GM21786 (cell line): ENCODE measurements around the gene SLC18A3.

Source experiments
- ATAC-seq: cut with Tn5 transposase; IDR thresholded peaks from one replicate; pipeline ENCODE4 v1.9.1; 2021; ENCODE audit not compliant: unreplicated experiment

The SLC18A3 gene

DNA sequence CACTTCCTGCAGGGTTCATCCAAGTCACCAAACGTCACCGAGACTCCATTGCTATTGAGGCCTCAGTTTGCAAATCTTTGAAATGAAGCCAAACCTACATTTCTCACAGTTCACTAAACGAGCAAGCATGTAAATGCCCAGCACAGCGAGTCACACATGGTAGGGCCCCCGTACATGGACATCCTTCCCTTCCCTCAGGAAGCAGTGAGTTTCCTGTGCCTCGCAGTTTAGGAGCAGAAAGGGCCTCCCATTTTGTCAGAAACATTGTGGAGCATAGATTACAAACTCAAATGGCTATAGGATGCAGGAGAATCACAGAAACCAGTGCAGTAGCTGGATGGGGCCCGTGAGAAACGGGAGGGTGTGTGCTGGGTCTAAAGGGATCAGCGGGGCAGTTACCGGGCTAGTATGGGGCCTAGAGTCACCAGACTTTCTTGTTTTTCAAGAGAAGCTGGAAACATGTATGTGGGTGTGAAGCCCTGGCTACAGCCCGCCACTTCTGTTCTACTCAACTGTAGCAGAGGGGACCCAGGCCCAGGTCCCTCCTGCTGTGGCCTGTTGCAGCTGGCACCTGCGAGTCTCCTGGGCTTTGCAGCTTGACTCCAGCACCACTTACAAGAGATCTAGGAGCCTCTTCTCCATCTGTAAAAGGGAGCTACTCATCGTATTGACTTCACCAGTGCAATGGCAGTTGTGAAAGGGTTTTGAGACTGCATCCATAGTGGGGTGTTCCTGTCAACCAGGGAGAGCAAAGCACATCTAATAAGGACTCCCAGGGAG is 14.2 kb upstream of the SLC18A3 start:
- ATAC-seq, result no peak

- ATAC-seq, result no peak
These were observed 13.7 kb upstream of the SLC18A3 start for GRCh38 chr10:49596493-49596809.

DNA sequence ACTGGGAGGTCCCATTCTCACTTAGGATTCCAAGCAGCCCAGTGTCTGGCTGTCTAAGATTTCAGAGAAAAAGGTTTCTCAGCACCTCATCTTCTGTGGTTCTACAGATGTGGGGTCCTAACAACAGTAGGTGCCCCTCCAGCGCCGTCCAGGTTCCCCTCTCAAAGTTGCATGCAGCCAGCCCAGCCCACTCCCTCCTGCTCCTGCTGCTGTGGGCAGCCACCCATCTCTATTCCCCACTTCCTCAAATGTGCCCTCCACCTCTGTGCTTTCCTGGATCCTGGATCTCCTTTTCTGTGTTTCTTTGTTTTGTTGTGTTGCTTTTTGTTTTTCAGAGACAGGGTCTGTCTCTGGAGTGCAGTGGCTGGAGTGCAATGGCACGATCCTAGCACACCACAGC is 13.3 kb upstream of the SLC18A3 start:
- no peak for ATAC-seq

- ATAC-seq, result no peak
These were observed 12.5 kb upstream of the SLC18A3 start for GRCh38 chr10:49597426-49598163.

DNA sequence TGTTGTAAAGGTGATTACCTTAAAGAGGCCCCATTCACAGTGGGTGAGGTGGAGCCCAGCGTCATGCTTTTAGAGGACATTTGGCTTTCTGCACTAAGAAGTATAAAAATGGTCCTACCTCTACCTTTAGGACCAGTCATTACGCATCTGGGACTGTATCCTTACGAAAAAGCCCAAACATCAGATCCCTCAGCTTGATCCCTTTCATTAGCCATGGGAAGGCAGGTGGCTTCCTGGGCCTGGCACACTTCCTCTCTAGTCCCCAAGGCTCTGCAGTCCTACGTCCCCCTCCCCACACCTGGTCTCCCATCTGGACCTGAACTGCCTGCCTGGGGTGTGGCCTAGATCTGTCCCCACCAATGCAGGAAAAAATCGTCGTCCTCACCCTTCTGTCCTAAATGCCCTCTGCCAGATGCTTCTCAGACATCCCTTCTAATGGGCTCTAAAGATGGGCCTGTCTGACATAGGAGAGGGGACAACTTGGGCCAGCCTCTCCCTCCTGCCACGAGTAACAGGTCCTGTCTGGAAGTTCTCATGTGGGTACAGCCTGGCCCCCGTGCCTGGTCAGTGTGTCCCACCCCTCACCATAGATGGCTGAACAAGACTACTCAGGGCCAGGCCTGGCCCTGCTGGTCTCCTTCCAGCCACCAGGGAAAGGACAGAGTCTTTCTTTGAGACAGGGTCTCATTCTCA is 11.8 kb upstream of the SLC18A3 start:
- no peak for ATAC-seq

DNA sequence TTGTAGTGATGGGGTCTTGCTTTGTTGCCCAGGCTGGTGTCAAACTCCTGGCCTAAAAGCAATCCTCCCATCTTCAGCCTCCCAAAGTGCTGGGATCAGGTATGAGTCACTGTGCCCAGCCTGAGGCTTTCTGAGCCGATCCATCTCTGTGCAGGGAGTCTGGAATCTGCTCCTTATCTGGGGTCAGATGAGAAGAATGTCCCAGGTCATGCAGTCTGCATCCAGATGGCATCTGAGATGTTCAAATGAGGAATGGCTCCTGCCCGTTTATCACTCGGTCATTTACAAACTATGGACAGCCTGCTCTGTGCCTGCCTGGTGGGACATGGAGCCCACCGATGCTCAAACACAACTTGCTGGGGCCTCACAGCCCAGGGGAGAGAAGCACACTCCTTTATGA is 11.1 kb upstream of the SLC18A3 start:
- no peak for ATAC-seq

DNA sequence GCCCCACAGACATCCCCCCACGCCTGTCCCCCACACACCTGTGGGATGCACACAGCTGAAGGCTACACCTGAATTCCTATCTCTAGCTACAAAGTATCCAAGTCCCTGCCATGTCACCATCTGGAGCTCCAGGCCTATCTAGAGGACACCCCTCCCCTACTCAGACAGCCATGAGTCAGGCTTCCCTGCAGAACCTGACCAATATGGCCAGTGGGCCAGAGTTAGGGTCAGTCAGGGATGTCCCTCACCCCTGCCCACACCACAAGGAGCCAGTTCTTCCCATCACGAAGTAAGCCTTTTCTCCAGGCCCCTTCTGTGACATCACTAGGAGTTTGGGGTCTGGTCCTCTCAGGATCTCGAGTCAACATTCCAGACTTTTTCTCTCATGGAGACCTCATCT is 10.6 kb upstream of the SLC18A3 start:
- ATAC-seq, result no peak

DNA sequence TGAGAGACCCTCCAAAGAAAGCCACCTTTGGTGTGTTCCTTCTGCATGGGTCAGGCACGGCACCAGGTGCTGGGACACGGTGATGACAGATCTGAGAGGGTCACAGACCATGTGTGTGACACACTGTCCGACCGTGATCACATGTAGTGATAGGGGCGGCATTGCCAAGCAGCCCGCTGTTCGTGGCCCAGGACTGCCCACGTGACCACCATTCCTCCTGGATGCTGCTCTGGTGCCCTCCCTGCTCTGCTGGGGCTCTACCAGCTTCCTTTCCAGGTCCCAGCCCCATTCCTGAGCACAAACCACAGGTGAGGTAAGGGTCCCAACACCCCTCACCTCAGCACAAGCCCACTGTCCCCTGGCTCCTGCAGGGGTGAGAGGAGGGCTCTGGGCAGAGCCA is 10.1 kb upstream of the SLC18A3 start:
- ATAC-seq, result no peak

DNA sequence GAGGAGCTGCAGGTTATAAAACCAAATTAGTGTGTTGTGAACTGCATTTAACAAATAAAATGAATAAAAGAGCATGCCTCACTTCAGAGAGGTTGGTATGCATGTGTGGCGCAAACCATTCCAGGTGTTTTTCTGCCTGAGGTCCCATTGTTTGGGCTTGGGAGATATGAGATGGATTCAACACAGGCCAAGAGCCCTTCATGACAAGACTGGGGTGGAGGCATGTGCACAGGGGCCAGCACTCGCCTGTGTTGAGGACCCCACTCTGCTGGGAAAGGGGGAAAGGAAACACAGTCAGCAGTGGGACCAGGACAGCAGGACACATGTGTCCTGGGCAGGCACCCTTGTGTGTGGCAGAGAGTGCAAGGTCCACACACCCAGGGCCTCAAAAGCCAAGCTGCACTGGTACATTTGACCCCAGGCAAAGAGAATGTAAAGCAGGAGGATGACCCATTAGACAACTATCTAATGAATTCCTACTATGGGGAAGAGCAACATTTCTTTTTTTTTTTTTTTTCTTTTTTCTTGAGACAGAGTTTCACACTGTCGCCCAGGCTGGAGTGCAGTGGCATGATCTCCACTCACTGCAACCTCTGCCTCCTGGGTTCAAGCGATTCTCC is 9.2 kb upstream of the SLC18A3 start:
- no peak for ATAC-seq

DNA sequence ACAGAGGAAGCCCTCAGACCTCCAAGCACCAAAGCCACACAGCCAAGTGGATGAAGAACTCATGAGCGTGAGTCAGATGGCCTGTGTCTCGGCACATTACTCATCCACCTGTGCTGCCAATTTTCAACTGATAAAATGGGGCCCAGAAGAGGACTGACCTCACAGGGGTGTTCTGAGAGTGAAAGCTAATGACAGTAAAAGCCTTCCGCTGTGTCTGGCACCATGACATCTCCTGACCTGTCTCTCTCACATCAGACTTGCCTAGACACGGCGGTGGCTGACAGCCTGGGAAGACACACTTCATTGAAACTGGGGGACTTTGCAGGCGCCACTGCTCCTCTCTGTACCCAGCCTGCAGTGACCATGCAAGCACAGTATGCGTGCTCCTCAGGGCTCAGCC is 8.3 kb upstream of the SLC18A3 start:
- no peak for ATAC-seq

DNA sequence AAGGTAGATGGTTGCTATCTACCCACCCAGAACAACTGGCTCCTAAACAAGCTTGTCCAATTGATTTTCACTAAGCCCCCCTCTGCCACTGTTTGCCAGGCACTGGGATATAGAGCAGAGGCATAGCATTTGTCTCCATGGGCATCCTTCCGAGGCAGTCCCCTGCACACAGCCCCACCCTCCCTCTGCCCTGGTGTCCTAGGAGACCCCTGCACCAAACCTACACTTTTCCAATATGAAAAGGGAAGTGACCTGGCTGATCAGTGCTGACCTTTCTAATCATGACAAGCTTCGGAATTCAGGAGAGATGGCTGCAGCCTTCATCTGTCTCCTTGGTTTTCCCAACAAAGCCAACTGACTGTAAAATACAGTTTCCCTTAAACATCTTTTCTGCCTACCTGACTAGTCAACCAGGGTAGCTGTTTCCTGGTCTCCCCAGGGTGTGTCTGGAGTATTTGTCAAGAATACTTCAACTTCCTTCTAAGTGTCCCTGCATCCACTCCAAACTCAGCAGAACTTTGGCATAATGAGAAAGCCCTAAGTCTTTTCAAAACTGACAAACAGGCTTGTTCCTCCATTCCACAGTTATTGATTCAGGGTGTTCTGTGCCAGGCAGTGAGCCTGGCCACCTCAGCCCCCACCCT is 7.6 kb upstream of the SLC18A3 start:
- ATAC-seq, result no peak

- no peak for ATAC-seq
These were observed 4.7 kb upstream of the SLC18A3 start for GRCh38 chr10:49605216-49605938.

GRCh38 chr10:49605939-49606509 is 4.1 kb upstream of the SLC18A3 start:
- no peak for ATAC-seq

DNA sequence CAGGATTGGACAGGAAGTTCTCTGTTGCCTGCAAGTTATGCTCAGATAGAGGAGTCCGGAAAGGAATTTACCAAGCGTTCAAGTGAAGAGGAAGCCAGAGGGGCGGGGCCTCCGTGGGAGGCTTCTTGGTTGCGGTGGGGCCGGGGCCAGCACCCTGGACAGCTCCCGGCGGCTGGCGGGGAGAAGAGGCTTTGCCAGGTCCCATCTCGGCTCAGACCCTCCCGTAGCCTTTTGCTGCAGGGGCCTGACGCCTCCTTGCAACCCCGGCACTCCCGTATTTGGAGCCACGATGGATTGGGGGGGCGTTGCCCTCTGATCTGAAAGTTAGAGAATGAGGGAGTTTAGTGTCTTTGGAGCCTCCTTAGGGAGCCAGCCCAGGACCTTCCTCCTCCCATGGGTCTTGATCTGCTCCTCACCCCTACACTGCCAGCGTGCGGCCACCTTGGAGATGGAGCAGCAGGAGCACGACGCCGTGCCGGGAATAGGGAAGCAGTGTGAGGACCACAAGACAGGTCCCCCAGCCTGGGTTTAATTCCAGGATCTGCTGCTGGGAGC is 3.1 kb upstream of the SLC18A3 start:
- peak; percentile 76 for ATAC-seq

- ATAC-seq, result no peak
These were observed 1.7 kb upstream of the SLC18A3 start for GRCh38 chr10:49608166-49609005.

DNA sequence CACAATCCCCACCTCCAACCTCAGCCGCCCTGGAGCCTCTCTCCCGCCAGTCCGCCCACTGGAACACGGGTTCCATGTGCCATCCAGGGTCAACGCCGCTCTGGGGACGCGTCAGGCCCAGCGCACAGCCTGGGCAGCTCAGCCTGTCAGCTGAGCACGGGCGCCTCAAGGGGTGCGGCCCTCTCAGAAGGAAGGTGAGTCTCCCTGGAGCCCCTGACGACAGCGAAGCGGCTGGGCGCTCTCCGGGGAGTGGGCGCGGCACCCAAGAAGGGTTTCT is 1.2 kb upstream of the SLC18A3 start:
- no peak for ATAC-seq

GRCh38 chr10:49609283-49610113 is 612 bp upstream of the SLC18A3 start:
- no peak for ATAC-seq

- ATAC-seq, result no peak
These were observed 502 bp downstream of the SLC18A3 start for GRCh38 chr10:49610458-49611165.
